RWPE2 (cell line): Measurements from ENCODE around the gene BRME1.

Experiments used
- ATAC-seq: fragments of 200-7000 bp; cut with Tn5 transposase; 3 replicates; pipeline ENCODE4 v1.9.1; 2021; ENCODE audit warnings: low read depth
- DNase-seq: peaks from one replicate; pipeline ENCODE4 v3.0.0-alpha.2; 2020; ENCODE audit warnings: low spot score
- H3K27ac ChIP-seq: fragments of 450-650 bp; 2 replicates; pipeline ENCODE4 v1.5.1; 2017; ENCODE audit warnings: mild to moderate bottlenecking; ENCODE audit not compliant: poor library complexity, severe bottlenecking
- H3K27me3 ChIP-seq: fragments of 250-450 bp; sonication (Bioruptor Pico); 2 replicates; pipeline ENCODE4 v1.5.1; 2021; ENCODE audit warnings: mild to moderate bottlenecking, moderate library complexity; ENCODE audit not compliant: insufficient read depth, poor library complexity, severe bottlenecking
- H3K36me3 ChIP-seq: fragments of 250-450 bp; sonication (Bioruptor Pico); 2 replicates; pipeline ENCODE4 v1.5.1; 2020; ENCODE audit warnings: low read depth, mild to moderate bottlenecking, moderate library complexity
- H3K4me1 ChIP-seq: fragments of 250-450 bp; sonication (Bioruptor Pico); 2 replicates; pipeline ENCODE4 v1.5.1; 2021; ENCODE audit warnings: mild to moderate bottlenecking, moderate library complexity; ENCODE audit not compliant: insufficient read depth, poor library complexity, severe bottlenecking
- H3K4me3 ChIP-seq: fragments of 250-450 bp; sonication (Bioruptor Pico); 2 replicates; pipeline ENCODE4 v1.5.1; 2021; ENCODE audit warnings: mild to moderate bottlenecking, moderate library complexity; ENCODE audit not compliant: severe bottlenecking
- H3K9me3 ChIP-seq: fragments of 250-450 bp; sonication (Bioruptor Pico); 2 replicates; pipeline ENCODE4 v1.5.1; 2021; ENCODE audit warnings: mild to moderate bottlenecking, moderate library complexity; ENCODE audit not compliant: severe bottlenecking
- CTCF ChIP-seq: fragments of 450-650 bp; IDR thresholded peaks from one replicate; pipeline ENCODE4 v1.5.1; 2017; ENCODE audit warnings: mild to moderate bottlenecking, moderate library complexity; ENCODE audit not compliant: poor library complexity, severe bottlenecking

BRME1 gene

DNA sequence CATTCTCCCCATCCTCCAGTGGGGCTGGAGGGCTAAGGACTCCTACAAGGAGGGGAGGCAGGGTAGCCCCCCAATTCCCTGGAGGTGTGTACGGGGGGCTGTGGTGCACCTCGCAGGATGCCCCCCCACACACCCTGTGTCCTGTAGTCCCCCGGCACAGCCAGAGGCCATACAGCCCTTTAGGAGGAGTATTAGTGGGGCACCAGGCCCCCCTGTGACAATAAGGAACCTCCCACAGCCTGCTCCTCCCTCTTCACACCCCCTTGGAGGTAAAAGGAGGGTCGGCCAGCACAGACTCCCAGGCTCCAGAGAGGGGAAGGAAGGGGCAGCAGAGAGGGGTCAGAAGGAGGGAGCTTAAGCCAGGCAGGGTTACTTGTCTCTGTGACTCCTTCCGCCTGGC is 29.1 kb downstream of the BRME1 start, which contains the start of gene NANOS3:
TSS of gene NANOS3 (plus strand) at position 301 of the 400 bp plus-strand sequence. CDS start 115 bp downstream, outside the sequence.
- H3K36me3 ChIP-seq = no peaks in the 10 kb centered on the region
- no peak within 1 kb of the TSS for H3K27ac ChIP-seq
- H3K4me3 ChIP-seq = no peak within 1 kb of the TSS
- ATAC-seq (no peak), DNase-seq (no peak)
- peaks cover 5% of the 10 kb centered on the region for H3K4me1 ChIP-seq
- no peaks in the 10 kb centered on the region for H3K27me3 ChIP-seq
- H3K9me3 ChIP-seq = no peaks in the 10 kb centered on the region
- TF ChIP-seq CTCF = no peak

- no peaks in the 10 kb centered on the region for H3K9me3 ChIP-seq
- H3K4me1 ChIP-seq = peaks cover 5% of the 10 kb centered on the region
- DNase-seq (no peak), ATAC-seq (no peak)
- no peaks in the 10 kb centered on the region for H3K36me3 ChIP-seq
- H3K4me3 ChIP-seq = no peak overlapping the region
- H3K27me3 ChIP-seq = no peaks in the 10 kb centered on the region
- no peak overlapping the region for H3K27ac ChIP-seq
- no peak for TF ChIP-seq CTCF
Measured at GRCh38 chr19:13875824-13876223, 30.1 kb downstream of the BRME1 start.

GRCh38 chr19:13873834-13874515 is 31.9 kb downstream of the BRME1 start:
- Histone ChIP-seq H3K4me1 (no peaks in the 10 kb centered on the region), H3K36me3 (no peaks in the 10 kb centered on the region), H3K27me3 (no peaks in the 10 kb centered on the region), H3K27ac (no peak overlapping the region), H3K4me3 (no peak overlapping the region), H3K9me3 (no peaks in the 10 kb centered on the region)
- no peak for ATAC-seq
- no peak for DNase-seq
- TF ChIP-seq CTCF = no peak

DNA sequence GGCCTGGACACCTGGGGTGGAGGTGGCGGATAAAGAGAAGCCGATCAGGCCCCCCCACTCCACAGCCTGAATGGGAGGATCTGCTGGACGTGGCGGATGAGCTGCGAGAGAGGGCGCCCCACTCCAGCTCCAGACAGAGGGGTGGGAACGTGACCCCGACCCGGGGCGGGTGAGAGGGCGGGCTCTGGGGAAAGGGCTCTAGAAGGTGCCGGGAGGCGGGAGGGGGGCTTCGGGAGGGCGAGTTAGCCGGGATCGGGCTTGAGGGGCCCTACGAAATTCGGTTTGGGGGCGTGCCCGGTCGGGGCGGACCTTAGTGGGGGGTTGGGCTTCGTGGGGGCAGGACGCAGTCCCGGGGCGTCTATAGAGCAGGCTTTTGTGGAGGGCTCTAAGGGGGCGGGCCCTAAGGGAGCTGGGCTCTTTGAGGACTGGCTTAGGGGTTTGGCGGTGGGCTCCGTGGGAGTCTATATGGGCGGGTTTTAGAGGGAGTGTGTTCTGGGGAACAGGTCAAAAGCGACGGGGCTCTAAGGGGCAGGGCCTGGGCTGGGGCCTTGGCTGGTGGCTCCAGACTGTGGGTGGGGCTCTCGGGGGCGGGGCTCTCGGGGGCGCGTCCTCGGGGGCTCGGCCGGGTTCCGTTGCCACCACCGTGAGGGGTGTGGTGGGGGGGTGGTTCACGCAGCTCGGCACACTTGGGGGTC is 33.1 kb downstream of the BRME1 start:
- no peaks in the 10 kb centered on the region for H3K27me3 ChIP-seq
- no peaks in the 10 kb centered on the region for H3K4me1 ChIP-seq
- TF ChIP-seq CTCF = no peak
- no peak for DNase-seq
- H3K4me3 ChIP-seq = no peak overlapping the region
- ATAC-seq = peak; percentile 30; the same call in 1 of the 3 replicates
- H3K27ac ChIP-seq = no peak overlapping the region
- no peaks in the 10 kb centered on the region for H3K9me3 ChIP-seq
- H3K36me3 ChIP-seq = no peaks in the 10 kb centered on the region

DNA sequence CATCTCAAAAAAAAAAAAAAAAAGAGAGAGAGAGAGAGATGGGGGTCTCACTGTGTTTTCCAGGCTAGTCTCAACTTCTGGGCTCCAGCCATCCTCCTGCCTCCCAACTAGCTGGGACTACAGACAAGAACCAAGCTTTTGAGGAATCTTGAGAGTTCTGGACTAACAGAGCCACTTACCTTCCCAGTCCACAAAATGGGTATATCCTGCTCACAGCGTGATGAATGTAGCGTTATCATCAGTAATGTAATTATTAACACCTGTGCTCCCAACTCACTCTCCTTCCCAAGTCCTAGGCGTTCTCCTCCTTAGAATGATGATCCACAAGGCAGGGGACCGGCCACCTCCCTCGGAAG is 33.6 kb downstream of the BRME1 start:
- Histone ChIP-seq H3K4me3 (no peak overlapping the region), H3K9me3 (no peaks in the 10 kb centered on the region), H3K36me3 (no peaks in the 10 kb centered on the region), H3K4me1 (no peaks in the 10 kb centered on the region), H3K27ac (no peak overlapping the region), H3K27me3 (no peaks in the 10 kb centered on the region)
- DNase-seq = no peak
- TF ChIP-seq CTCF = no peak
- ATAC-seq = no peak
